H1 (cell line): ENCODE measurements around the gene LSM5. TPM values are rescaled to one million over a fixed set of nuclear protein-coding genes. Genes with fewer than 3 reads are reported as not detected.

Source experiments
- JUN ChIP-seq: IDR thresholded peaks from 2 replicates; pipeline ENCODE4 v1.6.1; 2011; ENCODE audit warnings: low read depth, mild to moderate bottlenecking, improper control_type of control experiment, low read length
- RFX5 ChIP-seq: IDR thresholded peaks from 2 replicates; pipeline ENCODE4 v1.6.1; 2011; ENCODE audit warnings: low read depth, low read length, improper control_type of control experiment, borderline replicate concordance
- SP1 ChIP-seq: IDR thresholded peaks from 2 replicates; pipeline ENCODE4 v1.6.1; 2011; ENCODE audit warnings: low read depth, low read length
- polyA plus RNA-seq, 7 experiments: library from polyadenylated mRNA; depleted of rRNA in 3 of 7; stranded (reverse) in 5 of 7; unstranded in 2 of 7; fragments of >200 nt in 5 of 7; fragments of 200-250 nt in 2 of 7; gene quantifications; 1 replicate in 5 of 7; 2 replicates in 1 of 7; 4 replicates in 1 of 7; pipeline versions ENCODE4 v1.2.1 to v1.2.3, GENCODE V29; 2011 to 2013; ENCODE audit warnings: missing spikeins in 2 of 7, mixed read lengths in 2 of 7
- total RNA-seq: library from RNA; stranded (reverse); fragmentation: NEBNext Ultra II Directional; extraction: Animal tissue kit (Norgen Biotek cat#: 25700); gene quantifications from 2 replicates; pipeline ENCODE4 v1.2.1, GENCODE V29; 2021

The LSM5 gene
- total and polyA plus RNA-seq, 2 of the 8 experiments (the other 6 are each of a cell fraction or from before 2014, with no cell fraction given) = 58.9 to 103 TPM

DNA sequence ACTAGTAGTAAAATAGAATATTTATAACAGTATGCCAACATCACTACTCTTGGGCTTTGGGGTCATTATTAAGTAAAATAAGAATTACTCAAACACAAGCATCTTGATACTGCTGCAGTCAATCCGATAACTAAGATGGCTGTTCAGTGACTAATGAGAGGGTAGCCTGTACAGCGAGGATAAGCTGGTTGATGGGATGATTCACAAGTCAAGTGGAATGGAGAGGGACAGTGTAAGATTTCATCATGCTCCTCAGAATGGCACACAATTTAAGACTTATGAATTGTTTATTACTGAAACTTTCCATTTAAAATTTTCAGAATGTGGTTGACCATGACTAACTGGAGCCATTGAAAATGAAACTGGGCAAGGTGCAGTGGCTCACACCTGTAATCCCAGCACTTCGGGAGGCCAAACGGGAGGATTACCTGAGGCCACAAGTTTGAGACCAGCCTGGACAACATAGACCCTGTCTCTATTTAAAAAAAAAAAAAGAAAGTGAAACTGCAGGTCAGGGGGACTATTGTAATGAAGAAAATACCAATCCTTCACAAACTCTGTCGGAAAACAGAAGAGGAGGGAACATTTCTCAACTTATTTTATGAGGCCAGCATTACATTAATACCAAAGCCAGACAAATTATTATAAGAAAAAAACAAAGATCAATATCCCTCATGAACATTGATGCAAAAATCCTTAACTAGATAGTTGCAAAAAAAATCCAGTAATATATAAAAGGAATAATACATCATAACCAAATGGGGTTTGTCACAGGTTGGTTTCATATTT lies 16.3 kb upstream of the LSM5 start (continued):
- TF ChIP-seq SP1 (no peak), JUN (no peak), RFX5 (no peak)
